ENCODE measurements around the gene PLA2G7. TPM values are rescaled to one million over a fixed set of nuclear protein-coding genes. Genes with fewer than 3 reads are reported as not detected.
"Not testable (repeated sequence)": the region's sequence is repeated elsewhere in the genome, so short reads cannot be mapped to it uniquely, and the experiment has no call there.

PLA2G7 gene
- total RNA-seq, 2 experiments from 2014 or later: not detected

DNA sequence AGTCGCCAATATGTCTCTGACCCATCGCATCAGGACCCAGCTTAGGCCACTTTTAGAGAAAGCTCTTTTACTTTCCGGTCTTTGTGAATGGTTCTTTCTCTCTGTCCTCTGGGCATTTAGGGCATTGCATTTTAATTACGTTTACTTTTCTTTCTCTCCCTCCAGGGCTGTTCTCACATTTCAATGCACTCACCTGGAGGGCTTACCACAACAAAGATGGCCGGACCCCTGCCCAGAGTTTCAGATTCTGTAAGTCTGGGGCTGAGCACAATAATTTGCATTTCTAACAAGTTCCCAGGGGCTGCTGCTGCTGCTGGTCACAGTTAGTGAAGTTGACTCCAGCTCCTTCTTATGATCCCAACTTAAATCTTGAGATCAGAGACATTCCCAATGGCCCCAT is 14.6 kb upstream of the PLA2G7 start:
- CTCF ChIA-PET: no interaction called here
- POLR2A ChIA-PET: no interaction called here

DNA sequence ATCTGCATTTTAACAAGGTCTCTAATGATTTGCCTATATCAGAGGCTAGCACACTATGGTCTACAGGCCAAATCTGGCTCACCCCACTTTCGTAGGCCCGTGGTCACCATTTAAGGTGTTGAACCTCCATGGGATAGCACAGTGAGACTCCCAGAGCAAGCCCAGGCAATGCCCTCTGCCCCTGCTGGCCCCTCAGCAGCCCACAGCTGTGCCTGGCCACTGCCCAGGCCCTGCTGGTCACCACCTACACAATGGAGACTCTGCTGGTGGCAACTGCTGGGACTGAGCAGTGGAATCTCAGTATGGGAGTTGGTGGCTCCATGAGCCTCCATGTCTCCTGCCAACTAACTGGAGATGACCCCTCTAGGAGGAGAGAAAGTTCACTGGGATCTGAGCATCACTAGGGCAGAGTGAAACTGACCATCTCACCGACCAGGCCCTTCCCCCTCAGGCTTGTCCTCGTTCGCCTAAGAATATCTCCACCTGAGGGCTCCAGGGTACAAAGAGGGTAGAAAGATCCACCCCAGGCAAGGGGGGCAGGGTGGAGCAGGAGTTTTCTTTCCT is 13.8 kb upstream of the PLA2G7 start:
- POLR2A ChIA-PET: no interaction called here
- CTCF ChIA-PET: no interaction called here

DNA sequence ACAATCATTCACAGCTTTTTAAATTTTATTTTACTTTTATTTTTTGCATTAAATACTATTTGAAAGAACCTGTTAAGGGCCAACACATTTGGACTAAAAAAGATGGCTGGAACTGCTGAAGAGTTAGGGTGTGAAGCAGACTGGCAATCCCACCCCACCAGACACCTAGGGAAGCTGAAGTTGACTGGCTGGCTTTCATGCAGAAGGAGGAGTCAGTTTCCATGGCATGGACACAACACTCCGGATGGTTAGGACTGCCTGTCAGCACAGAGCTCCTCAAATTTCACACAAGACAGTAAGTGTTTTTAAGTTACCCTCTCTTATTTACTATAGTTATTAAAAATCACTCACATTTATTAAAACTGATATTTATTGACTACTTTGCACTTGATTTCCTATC is 11.5 kb upstream of the PLA2G7 start, which contains the start of gene ANKRD66:
Gene ANKRD66, plus strand, starts transcription at position 238 of the 400 bp plus-strand sequence. CDS start 5,016 bp downstream, outside the sequence.
- ChIA-PET CTCF (no interaction called here), POLR2A (no interaction called here)

DNA sequence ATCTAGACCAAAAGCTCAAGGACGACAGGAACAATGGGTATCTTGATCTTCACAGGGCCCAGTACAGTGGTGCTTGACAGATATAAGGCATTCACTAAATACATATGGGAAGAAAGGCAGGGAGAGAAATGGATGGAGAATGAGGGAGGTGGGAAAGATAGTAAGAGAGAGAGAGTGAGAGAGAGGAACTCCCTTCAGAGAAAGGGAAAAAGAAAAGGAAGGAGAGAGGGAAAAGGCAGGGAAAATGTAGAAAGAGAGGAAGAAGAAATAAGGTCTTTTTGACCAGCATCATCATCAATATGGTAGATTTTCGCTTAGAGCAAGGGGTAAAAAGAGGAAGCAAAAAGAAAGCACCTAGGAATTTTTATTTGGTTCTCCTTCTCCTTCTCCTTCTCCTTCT is 10.8 kb upstream of the PLA2G7 start:
- ChIA-PET CTCF (no interaction called here), POLR2A (no interaction called here)

DNA sequence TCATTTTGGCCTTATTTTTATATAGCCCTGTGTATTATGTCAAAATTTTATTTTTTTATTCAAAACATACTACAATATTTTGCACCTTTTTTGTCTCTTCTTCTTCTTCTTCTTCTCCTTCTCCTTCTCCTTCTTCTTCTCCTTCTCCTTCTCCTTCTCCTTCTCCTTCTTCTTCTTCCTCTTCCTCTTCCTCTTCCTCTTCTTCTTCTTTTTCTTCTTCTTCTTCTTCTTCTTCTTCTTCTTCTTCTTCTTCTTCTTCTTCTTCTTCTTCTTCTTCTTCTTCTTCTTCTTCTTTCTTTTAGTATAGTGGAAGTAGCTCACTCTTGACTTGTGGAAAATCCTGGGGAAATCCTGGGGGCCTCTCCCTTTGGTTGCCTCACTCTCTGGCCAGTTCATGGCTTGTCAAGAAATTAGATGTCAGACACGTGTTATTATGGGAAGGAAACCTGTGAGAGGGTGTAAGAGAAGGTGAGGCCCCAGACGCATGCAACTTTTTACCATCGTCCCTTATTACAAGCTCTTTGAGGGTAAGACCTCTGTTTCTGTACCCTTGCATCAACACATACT is 9.1 kb upstream of the PLA2G7 start:
- CTCF ChIA-PET: not testable (repeated sequence)

DNA sequence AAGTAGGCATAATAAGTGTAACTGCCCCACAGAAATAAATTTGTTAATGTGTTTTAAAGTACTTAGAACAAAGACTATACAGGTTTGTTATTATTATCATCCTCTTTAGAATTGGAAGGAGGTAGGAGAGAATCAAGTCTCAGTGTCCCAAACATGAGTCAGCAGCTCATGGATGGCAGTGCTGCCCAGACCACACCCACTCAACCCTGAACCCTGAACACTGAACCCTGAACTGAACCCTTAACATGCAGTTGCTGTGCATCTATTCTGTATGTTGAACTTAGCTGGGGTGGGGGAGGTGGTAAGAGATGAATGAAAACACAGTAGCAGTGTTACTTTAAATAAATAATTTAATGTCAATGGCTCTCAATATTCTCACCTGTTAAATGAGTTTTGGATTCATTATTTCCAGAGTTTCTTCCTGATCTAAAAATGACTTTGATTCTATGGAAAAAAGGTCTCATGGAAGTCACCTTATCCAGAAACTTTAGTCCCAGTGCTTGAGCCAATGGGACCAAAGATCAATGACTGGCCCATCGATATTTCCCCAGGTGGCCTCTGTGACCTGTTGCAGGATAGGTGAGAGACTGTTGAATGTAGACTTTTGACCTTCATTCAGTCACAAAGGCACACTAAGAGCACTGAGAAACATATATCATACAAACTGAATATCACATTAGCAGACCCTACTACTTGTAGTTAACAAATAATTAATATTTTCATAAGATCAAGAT is 8.4 kb upstream of the PLA2G7 start:
- ChIA-PET CTCF (no interaction called here), POLR2A (no interaction called here)

More for the DNA sequence above, 9.1 kb upstream of the PLA2G7 start:
- POLR2A ChIA-PET: not testable (repeated sequence)

DNA sequence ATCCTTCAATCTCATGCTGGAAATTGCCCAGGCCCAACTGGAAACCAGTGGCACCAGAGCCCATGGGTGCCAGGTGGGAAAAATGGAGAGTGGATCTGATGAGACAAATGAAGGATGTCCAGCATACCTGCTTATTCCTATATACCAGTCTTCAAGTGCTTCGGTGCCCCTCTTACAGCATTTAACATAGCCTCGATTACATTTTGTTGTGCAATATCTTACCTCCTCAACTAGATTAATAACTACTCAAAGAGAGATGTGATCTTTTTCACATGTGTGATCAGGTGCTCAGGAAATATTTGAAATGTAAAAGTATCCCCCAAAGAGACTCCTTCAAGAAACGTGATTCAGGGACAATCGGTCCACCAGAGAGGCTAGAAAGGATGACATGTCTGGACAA is 6.7 kb upstream of the PLA2G7 start:
- POLR2A ChIA-PET: no interaction called here
- CTCF ChIA-PET: no interaction called here

DNA sequence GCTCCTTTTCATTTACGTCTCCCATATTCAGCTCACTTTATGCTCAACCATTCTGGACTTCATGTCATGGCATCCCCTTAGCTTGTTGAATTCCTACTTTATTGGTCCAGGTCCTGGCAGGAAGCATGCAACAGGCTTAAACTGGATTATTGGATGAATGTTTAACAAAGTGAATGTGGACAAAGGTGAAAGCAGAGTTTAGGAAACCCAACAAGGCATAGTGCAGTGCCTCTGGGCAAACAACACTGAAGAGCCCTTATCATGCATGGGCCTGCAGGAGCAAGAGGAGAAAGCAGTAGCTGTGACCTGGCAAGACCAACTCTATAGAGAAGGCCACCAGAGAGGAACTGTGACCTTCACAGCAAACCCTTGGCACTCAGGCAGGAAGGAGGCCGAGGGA is 6.3 kb upstream of the PLA2G7 start:
- ChIA-PET CTCF (no interaction called here), POLR2A (no interaction called here)

DNA sequence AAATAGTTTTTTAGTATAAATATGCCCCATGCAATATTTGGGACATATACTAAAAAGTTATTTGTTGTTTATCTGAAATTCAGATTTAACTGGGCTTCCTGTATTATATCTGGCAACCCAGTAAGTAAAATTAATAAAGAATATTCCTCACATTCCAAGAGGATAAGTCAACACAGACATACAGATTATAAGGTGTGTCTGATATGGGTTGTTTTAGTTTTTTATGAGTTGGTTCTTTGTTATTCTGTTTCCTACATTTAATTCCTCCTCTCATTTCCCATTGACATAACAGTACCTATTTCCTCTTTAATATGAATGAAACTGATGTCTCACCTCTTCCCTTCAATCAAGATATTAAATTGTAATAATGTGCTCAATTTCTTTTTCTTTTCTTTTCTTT is 1.7 kb upstream of the PLA2G7 start:
- POLR2A ChIA-PET: no interaction called here
- CTCF ChIA-PET: no interaction called here

DNA sequence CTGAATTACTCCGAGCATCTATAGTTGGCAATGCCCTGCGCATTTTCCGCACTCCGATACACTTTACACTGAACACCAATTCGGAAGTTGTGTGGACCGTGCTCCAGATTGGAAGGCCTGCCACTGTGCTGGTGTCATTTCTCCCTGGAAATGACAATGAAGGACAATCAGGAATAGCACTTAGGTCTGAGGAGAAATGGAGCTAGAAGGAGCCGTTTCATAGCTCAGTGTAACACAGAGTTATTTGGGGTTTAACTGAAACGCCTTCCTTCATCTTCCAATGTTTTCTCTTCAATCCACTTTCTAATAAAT is 501 bp upstream of the PLA2G7 start:
- POLR2A ChIA-PET: no interaction called here
- CTCF ChIA-PET: no interaction called here

DNA sequence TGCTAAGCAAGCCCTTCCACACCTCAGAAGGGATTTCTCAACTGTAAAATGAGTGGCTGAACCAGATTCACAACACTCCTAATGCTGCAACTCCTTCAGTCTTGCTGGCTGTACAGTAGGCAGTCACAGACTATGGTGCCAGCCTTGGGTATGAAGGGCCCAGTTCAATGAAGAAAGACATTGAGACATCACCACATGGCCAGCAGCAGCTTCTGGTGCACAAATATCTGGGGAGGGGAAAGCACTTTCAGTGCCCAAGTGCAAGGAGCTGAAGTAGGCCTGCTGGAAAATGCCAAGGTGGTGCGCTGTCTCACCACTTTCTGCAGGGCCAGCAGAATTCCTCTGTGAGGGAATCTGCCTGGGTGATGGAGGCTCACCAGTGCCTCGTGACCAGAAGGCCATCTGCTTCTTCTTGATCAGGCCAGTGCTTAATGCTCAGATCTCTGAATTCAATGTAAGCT is 1.8 kb downstream of the PLA2G7 start:
- ChIA-PET POLR2A (no interaction called here), CTCF (no interaction called here)

DNA sequence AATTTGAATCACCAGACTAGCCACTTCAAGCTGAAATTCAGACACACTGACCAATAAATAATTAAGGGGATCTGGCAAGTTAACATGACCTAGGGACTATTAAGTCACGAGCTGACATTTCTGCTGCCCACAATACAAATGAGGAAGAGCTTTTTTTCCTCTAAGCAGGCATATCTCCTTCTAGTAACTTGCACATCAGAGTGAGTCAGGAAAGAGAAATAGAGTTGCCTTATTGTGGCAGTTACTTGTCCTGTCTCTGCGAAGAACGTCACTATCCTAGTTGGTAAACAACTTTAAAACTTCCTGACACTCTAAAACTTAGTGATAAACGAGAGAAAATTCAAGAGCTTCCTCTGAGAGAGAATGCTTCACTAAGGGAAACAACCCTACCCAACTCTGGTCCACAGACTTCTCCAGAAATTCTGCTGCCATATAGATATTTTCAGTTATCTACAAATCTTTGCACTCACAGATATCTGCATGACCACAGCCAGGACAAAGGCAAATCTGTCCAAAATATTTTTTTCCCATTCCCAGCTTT is 4.2 kb downstream of the PLA2G7 start:
- ChIA-PET CTCF (no interaction called here), POLR2A (no interaction called here)

DNA sequence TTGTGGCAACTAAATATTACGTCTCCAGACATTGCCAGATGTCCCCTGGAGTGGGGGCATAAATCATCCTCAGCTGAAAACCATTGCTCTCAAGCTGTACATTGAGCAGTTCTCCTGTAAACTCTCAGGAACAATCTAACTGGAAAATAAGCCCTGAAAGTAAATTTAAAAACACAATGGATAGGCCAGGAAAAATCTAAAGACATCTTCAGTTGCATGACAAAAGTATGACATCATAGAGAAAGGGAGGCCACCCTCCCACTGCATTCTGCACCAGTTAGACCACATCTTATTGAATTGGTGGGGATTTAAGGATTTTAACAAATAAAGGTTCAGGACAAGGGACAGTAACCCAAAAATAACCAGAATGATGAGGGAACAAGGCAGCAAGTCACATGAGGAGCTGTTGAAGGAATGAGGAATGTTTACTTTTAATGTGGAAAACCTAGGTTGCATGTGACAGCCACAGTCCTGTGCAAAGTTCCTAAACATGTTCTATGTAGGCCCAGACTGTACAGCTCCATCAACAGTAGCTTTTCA is 5.3 kb downstream of the PLA2G7 start:
- ChIA-PET CTCF (no interaction called here), POLR2A (no interaction called here)

DNA sequence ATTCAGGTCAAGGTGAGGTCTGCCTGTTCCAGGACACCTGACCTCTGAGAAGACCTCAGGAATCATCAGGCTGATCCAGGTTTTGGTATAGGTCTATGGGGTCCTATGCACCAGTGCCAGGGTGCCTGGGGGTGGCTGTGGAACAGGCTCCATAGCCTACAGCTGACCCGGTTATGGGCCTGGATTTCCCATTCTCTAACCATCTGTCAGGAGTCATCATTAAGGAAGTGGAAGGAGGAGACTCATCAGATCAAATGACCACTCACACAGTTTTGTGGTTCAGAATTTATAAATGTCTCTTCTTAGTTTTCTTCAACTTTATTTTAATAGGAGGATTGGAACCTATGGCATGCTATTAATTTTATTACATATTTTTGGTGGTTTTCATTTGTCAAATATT is 14.8 kb downstream of the PLA2G7 start:
- POLR2A ChIA-PET: no interaction called here
- CTCF ChIA-PET: no interaction called here

DNA sequence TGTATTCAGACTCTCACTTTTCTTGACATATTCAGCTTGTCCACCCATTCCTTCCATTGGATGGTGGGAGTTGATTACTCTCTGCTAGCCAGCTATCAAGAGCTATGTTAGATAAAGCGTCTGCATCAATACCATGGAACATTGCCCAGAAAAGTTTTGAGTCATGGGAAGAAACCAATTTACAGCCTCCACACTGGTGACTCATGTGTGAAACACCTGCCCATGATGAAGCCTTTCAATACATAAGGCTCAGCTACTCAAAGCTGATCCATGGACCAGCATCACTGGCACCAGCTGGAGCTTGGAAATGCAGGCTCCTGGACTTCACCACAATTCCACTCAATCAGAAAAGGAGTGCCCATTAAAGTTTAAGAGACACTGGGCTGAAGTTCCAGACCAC is 16.1 kb downstream of the PLA2G7 start:
- ChIA-PET CTCF (interaction anchor here (0.6 kb wide), 1 partner anchor 794 kb away, joined by 3 read pairs; no protein-coding TSS in a partner anchor), POLR2A (no interaction called here)

DNA sequence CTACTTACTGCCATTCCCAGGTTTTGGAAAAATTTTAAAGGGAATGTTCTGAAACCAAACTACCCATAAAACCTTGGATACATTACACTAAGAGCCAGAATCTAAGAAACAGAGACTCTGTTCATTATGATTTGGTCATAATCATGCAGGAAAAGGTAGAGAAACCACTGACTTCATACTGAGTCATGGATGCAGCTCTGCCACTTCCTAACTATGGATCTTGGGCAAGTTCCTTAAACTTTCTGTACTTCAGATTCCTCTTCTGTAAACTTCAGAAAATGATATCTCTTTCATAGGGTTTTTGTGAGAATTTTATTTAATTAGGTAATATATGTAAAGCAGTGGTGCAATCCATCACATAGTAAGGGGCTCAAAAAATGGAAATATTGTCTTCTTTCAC is 20.0 kb downstream of the PLA2G7 start:
- POLR2A ChIA-PET: no interaction called here

DNA sequence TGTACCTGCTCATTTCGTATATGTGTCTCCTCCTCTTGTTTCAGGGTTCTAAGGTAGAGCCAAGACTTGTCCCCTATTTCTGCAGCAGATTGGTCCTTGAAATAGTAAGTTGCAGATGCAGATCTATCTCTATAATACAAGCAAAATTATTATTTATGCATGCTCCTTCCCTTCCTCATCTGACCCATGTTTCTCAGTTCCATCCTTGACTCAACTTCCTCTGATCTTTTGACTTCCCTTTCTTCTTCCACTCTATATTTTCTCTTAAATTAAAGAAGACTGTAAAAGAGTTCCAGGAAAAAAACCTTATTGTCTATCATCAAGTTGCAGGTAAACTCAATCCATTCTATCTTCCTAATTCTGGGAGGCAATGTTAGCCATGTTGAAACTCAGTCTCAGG is 23.7 kb downstream of the PLA2G7 start:
- CTCF ChIA-PET: no interaction called here

More for the DNA sequence above, 20.0 kb downstream of the PLA2G7 start:
- CTCF ChIA-PET: no interaction called here

DNA sequence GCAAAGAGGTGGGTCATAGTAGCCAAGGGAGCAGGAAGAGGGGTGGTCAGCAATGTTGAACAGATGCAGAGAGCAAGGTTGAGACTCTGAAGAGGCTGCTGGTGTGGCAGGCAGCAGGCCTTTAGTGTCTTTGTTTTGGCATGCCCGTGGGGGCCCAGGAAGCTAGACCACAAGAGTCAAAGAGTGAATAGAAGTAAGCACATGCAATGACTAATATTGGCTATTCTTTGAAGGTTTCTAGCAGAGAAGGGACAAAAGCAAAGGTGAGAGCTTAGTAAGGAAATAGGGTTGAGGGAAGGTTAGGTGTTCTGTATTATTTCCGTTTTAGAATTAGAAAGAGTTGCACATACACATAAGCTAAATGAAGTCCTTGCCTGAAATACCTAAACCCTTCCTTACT is 28.7 kb downstream of the PLA2G7 start:
- ChIA-PET POLR2A (no interaction called here), CTCF (no interaction called here)

More for the DNA sequence above, 23.7 kb downstream of the PLA2G7 start:
- POLR2A ChIA-PET: no interaction called here

DNA sequence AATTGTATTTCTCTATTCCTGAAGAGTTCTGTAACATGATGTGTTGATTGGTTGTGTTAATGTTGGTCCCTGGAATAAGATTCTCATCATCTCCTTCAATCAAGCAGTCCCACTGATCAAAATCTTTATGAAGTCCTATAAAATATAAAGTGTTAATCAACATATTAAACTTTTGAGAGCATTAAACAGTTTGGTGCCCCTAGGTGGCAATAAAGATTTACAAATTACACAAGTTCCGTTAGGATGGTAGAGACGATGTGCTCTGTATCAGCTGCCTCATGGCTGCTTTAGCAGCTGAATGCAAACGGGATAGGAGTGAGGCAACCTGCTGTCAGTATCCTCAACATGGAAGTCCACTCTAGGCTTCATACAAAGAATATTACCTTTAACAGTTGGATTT is 30.6 kb downstream of the PLA2G7 start:
- POLR2A ChIA-PET: no interaction called here
- CTCF ChIA-PET: no interaction called here

DNA sequence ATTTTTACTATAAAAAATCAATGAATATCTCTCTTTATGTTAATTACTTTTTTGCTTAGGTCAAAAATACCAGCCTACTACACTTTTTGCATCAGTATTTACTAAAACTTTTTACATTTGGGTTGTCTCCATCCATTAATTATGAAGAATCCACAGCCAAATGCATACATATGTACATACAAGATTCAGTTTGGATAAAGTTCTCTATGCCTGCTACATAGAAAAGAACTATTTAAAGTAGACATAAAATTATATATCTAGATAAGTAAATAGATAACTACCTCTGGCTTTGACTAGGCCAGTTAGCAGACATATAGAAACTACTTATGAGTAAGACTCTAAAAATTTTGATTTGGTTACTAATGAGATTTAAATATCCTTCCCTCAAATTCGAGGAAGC is 35.2 kb downstream of the PLA2G7 start:
- ChIA-PET CTCF (no interaction called here), POLR2A (no interaction called here)

DNA sequence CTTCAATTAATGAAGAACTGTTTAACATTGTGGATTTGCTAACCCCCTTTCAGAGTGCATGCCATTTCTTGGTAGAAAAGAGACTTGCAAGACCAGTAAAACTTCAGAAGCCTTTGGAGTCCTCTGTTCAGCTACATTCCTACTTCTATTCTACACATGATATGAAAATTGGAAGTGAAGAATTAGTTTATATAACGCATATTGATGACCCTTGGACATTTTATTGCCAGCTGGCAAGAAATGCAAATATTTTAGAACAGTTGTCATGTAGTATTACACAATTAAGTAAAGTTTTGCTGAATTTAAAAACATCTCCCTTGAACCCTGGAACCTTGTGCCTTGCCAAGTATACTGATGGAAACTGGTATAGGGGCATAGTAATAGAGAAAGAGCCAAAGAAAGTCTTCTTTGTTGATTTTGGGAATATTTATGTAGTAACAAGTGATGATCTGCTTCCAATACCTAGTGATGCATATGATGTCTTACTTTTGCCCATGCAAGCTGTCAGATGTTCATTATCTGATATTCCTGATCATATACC is 44.2 kb downstream of the PLA2G7 start:
- ChIA-PET CTCF (no interaction called here), POLR2A (no interaction called here)

Measured in activated CD8-positive, alpha-beta memory T cell treated with anti-CD3 and anti-CD28 coated beads for 36 hours (primary cell).